Osteoblast (primary cell): Measurements from ENCODE around the gene PRKCA. TPM values are rescaled to one million over a fixed set of nuclear protein-coding genes. Genes with fewer than 3 reads are reported as not detected.
"Not testable (repeated sequence)": the region's sequence is repeated elsewhere in the genome, so short reads cannot be mapped to it uniquely, and the experiment has no call there.

Experiments
- DNase-seq: peaks from one replicate; pipeline ENCODE4 v3.0.0; 2011; ENCODE audit warnings: low spot score, mixed read lengths; ENCODE audit not compliant: insufficient read length; ENCODE audit errors: missing footprints
- H2AFZ ChIP-seq: 2 replicates; pipeline ENCODE4 v1.6.0; 2011; ENCODE audit warnings: mild to moderate bottlenecking, low read length
- H3K27ac ChIP-seq: 2 replicates; pipeline ENCODE4 v1.5.1; 2011; ENCODE audit warnings: mild to moderate bottlenecking, low read depth, low read length, moderate library complexity
- H3K27me3 ChIP-seq: 2 replicates; pipeline ENCODE4 v1.6.0; 2012; ENCODE audit warnings: mild to moderate bottlenecking, control low read depth, inconsistent platforms, low read length, moderate library complexity; ENCODE audit not compliant: insufficient read depth
- H3K36me3 ChIP-seq: 2 replicates; pipeline ENCODE4 v1.5.1; 2011; ENCODE audit warnings: mild to moderate bottlenecking, low read length, control low read depth, moderate library complexity; ENCODE audit not compliant: insufficient read depth
- H3K4me1 ChIP-seq: 2 replicates; pipeline ENCODE4 v1.5.1; 2011; ENCODE audit warnings: mild to moderate bottlenecking, low read length, control low read depth, moderate library complexity; ENCODE audit not compliant: insufficient read depth
- H3K4me2 ChIP-seq: 2 replicates; pipeline ENCODE4 v1.6.0; 2011; ENCODE audit warnings: mild to moderate bottlenecking, low read length; ENCODE audit not compliant: insufficient read depth
- H3K4me3 ChIP-seq: fragments of 200-600 bp; sonication (generic); 3 replicates; pipeline ENCODE4 v1.5.1; 2012; ENCODE audit warnings: mild to moderate bottlenecking, low read length, inconsistent platforms; ENCODE audit not compliant: insufficient read depth
- H3K79me2 ChIP-seq: 2 replicates; pipeline ENCODE4 v1.6.0; 2012; ENCODE audit warnings: mild to moderate bottlenecking, low read length, control low read depth, inconsistent platforms; ENCODE audit not compliant: insufficient read depth
- H3K9me3 ChIP-seq: 2 replicates; pipeline ENCODE4 v1.5.1; 2011; ENCODE audit warnings: low read depth, low read length, control low read depth
- H4K20me1 ChIP-seq: 2 replicates; pipeline ENCODE4 v1.6.0; 2012; ENCODE audit warnings: mild to moderate bottlenecking, low read length, control low read depth; ENCODE audit not compliant: insufficient read depth
- CTCF ChIP-seq: IDR thresholded peaks from 2 replicates; pipeline ENCODE4 v1.5.1; 2011; ENCODE audit warnings: mild to moderate bottlenecking, low read depth, low read length, moderate library complexity; ENCODE audit errors: extremely low read depth
- total RNA-seq: library from RNA; depleted of rRNA; stranded (reverse); fragments of >200 nt; gene quantifications from 2 replicates; pipeline ENCODE4 v1.2.3, GENCODE V29; 2012

Gene PRKCA
- total RNA-seq, 1 donor, result 46.0 TPM

GRCh38 chr17:66711881-66712321 is 409.5 kb downstream of the PRKCA start:
- peaks cover 7% of the 10 kb centered on the region for H3K4me1 ChIP-seq
- no peak for TF ChIP-seq CTCF
- no peaks in the 10 kb centered on the region for H3K79me2 ChIP-seq
- H3K27ac ChIP-seq, result no peak overlapping the region
- no peak overlapping the region for H3K4me2 ChIP-seq
- H2AFZ ChIP-seq, result no peak overlapping the region
- H3K27me3 ChIP-seq, result no peaks in the 10 kb centered on the region
- peaks cover 8% of the 10 kb centered on the region for H3K36me3 ChIP-seq
- DNase-seq, result no peak
- H3K4me3 ChIP-seq, result no peak overlapping the region
- H4K20me1 ChIP-seq, result peaks cover 7% of the 10 kb centered on the region
- no peaks in the 10 kb centered on the region for H3K9me3 ChIP-seq

GRCh38 chr17:66712453-66712852 is 410.0 kb downstream of the PRKCA start:
- Histone ChIP-seq H3K4me1 (peaks cover 7% of the 10 kb centered on the region), H3K9me3 (no peaks in the 10 kb centered on the region), H3K4me3 (no peak overlapping the region), H3K36me3 (peaks cover 8% of the 10 kb centered on the region), H3K4me2 (no peak overlapping the region), H3K79me2 (no peaks in the 10 kb centered on the region), H4K20me1 (peaks cover 7% of the 10 kb centered on the region), H3K27me3 (no peaks in the 10 kb centered on the region), H2AFZ (no peak overlapping the region), H3K27ac (no peak overlapping the region)
- DNase-seq, result no peak
- no peak for TF ChIP-seq CTCF

GRCh38 chr17:66713021-66713532 is 410.7 kb downstream of the PRKCA start:
- H3K79me2 ChIP-seq, H4K20me1 ChIP-seq, H3K4me1 ChIP-seq, H3K4me2 ChIP-seq, H2AFZ ChIP-seq, H3K36me3 ChIP-seq, H3K4me3 ChIP-seq, DNase-seq, H3K9me3 ChIP-seq, H3K27me3 ChIP-seq, H3K27ac ChIP-seq: not testable (repeated sequence)

- H3K79me2 ChIP-seq, result no peaks in the 10 kb centered on the region
- peaks cover 8% of the 10 kb centered on the region for H3K36me3 ChIP-seq
- H3K4me2 ChIP-seq, result no peak overlapping the region
- no peak for DNase-seq
- H4K20me1 ChIP-seq, result peaks cover 7% of the 10 kb centered on the region
- no peak for TF ChIP-seq CTCF
- no peak overlapping the region for H2AFZ ChIP-seq
- no peaks in the 10 kb centered on the region for H3K27me3 ChIP-seq
- H3K4me1 ChIP-seq, result peaks cover 7% of the 10 kb centered on the region
- H3K4me3 ChIP-seq, result no peak overlapping the region
- H3K27ac ChIP-seq, result no peak overlapping the region
- H3K9me3 ChIP-seq, result no peaks in the 10 kb centered on the region
These were observed 411.2 kb downstream of the PRKCA start for GRCh38 chr17:66713533-66714042.
